Panc1 (cell line): ENCODE measurements around the gene NAPSA. TPM values are rescaled to one million over a fixed set of nuclear protein-coding genes. Genes with fewer than 3 reads are reported as not detected.

Source experiments
- ATAC-seq: fragments of 200-7000 bp; cut with Tn5 transposase; 2 replicates; pipeline ENCODE4 v1.9.1; 2020; ENCODE audit warnings: mild to moderate bottlenecking, moderate library complexity
- BruUV-seq: library from RNA; stranded (reverse); fragments of 400-500 nt; replicated peaks from 2 replicates; lab custom pipeline; 2021; lab: Mats Ljungman, UMichigan
- CTCF ChIA-PET: fragments of 300-600 bp; sonication (Branson Sonifier 250); formaldehyde crosslinking; loops from one replicate; lab custom pipeline; 2022; ENCODE audit warnings: antibody characterized with exemption; lab: Charles Lee
- POLR2A ChIA-PET: fragments of 300-600 bp; sonication (Branson Sonifier 250); formaldehyde crosslinking; loops from one replicate; lab custom pipeline; 2022; ENCODE audit warnings: antibody characterized with exemption; lab: Charles Lee
- DNase-seq: peaks from one replicate; pipeline ENCODE4 v3.0.0-alpha.2; 2010; ENCODE audit warnings: low read depth, low spot score
- H3K27ac ChIP-seq: 2 replicates; pipeline ENCODE4 v1.5.1; 2011; ENCODE audit warnings: mild to moderate bottlenecking, low read length, inconsistent platforms
- H3K27me3 ChIP-seq: fragments of 200-500 bp; sonication (Bioruptor generic); 2 replicates; pipeline ENCODE4 v1.6.0; 2014; ENCODE audit warnings: low read length, inconsistent platforms; ENCODE audit not compliant: control insufficient read depth, insufficient read depth
- H3K36me3 ChIP-seq: fragments of 200-500 bp; sonication (Bioruptor generic); 2 replicates; pipeline ENCODE4 v1.5.1; 2014; ENCODE audit warnings: inconsistent platforms, mild to moderate bottlenecking, low read length, moderate library complexity; ENCODE audit not compliant: control insufficient read depth, insufficient read depth
- H3K4me1 ChIP-seq: 2 replicates; pipeline ENCODE4 v1.5.1; 2011; ENCODE audit warnings: inconsistent platforms, mild to moderate bottlenecking, low read length, moderate library complexity; ENCODE audit not compliant: control insufficient read depth, insufficient read depth
- H3K4me3 ChIP-seq, 2 experiments: 2 replicates each; pipeline ENCODE4 v1.5.1; 2011 to 2012; ENCODE audit warnings: low read depth in 2 of 2, low read length in 2 of 2, mild to moderate bottlenecking in 2 of 2, inconsistent platforms in 1 of 2, moderate library complexity in 1 of 2
- H3K9me3 ChIP-seq: fragments of 200-500 bp; sonication (Bioruptor generic); 2 replicates; pipeline ENCODE4 v1.5.1; 2014; ENCODE audit warnings: low read depth, mild to moderate bottlenecking, inconsistent platforms, low read length, moderate library complexity; ENCODE audit not compliant: control insufficient read depth, insufficient read depth
- CTCF ChIP-seq: fragments of 450-650 bp; IDR thresholded peaks from 2 replicates; pipeline ENCODE4 v1.5.1; 2017; ENCODE audit warnings: mild to moderate bottlenecking
- POLR2AphosphoS5 ChIP-seq: IDR thresholded peaks from 2 replicates; pipeline ENCODE4 v1.6.1; 2012; ENCODE audit warnings: mild to moderate bottlenecking, low read depth, low read length, moderate library complexity
- REST ChIP-seq, 2 experiments: IDR thresholded peaks; 2 replicates each; pipeline ENCODE4 v1.6.1; 2011 to 2012; ENCODE audit warnings: low read depth in 2 of 2, control low read depth in 1 of 2, low read length in 1 of 2, mild to moderate bottlenecking in 1 of 2, moderate library complexity in 1 of 2; ENCODE audit not compliant: insufficient read depth in 1 of 2
- SIN3A ChIP-seq: IDR thresholded peaks from 2 replicates; pipeline ENCODE4 v1.6.1; 2012; ENCODE audit warnings: low read depth, mild to moderate bottlenecking, low read length, moderate library complexity, borderline replicate concordance; ENCODE audit not compliant: insufficient read depth
- TCF7L2 ChIP-seq: IDR thresholded peaks from 2 replicates; pipeline ENCODE4 v1.6.1; 2011; ENCODE audit warnings: mild to moderate bottlenecking, low read depth, low read length, inconsistent platforms
- in situ Hi-C: cut with HindIII; loops from 2 replicates; pipeline ENCODE4 v1.10.0; 2016; ENCODE audit warnings: low sequenced_read_pairs, low pct_unique_long_range_greater_than_20kb
- intact Hi-C: fragments of 100-400 bp; cut with micrococcal nuclease; formaldehyde crosslinking; loops from one replicate; pipeline ENCODE4 v1.10.0; 2022; ENCODE audit not compliant: unreplicated experiment
- total RNA-seq: library from RNA; stranded (reverse); gene quantifications from one replicate; pipeline ENCODE4 v1.2.1, GENCODE V29; 2021; ENCODE audit not compliant: unreplicated experiment

The NAPSA gene
- total RNA-seq, 1 experiment from 2014 or later, result 2.5 TPM

- no peak for ATAC-seq
- in situ Hi-C loops, result no loop called here
- intact Hi-C loops, result no loop called here
- Histone ChIP-seq H3K27me3 (no peaks in the 10 kb centered on the region), H3K27ac (no peak overlapping the region), H3K4me1 (peaks cover 9% of the 10 kb centered on the region), H3K36me3 (no peaks in the 10 kb centered on the region), H3K9me3 (no peaks in the 10 kb centered on the region), H3K4me3 (no peak overlapping the region)
- DNase-seq, result no peak
- ChIA-PET POLR2A (no interaction called here), CTCF (interaction anchor here (0.6 kb wide), 1 partner anchor 29 kb away, joined by 6 read pairs; no protein-coding TSS in a partner anchor)
- TF ChIP-seq SIN3A, result no peak
- TF ChIP-seq REST (IDR thresholded peaks at IDR 0.05; ENCODE audit: insufficient read depth in 1 of 2, low read depth in 2 of 2, low read length in 1 of 2), result no peak
- no peak for TF ChIP-seq TCF7L2
- TF ChIP-seq POLR2AphosphoS5, result no peak
- no peak for TF ChIP-seq CTCF
- BruUV-seq, result no TSS peak
Measured at GRCh38 chr19:50334741-50335421, 30.6 kb downstream of the NAPSA start.

GRCh38 chr19:50333737-50334617 is 31.5 kb downstream of the NAPSA start:
- Histone ChIP-seq H3K27me3 (no peaks in the 10 kb centered on the region), H3K4me1 (peaks cover 9% of the 10 kb centered on the region), H3K36me3 (no peaks in the 10 kb centered on the region), H3K9me3 (no peaks in the 10 kb centered on the region), H3K4me3 (peak overlapping the region; percentile 45 to 73), H3K27ac (peak overlapping the region; percentile 81)
- POLR2A ChIA-PET, result no interaction called here
- DNase-seq (no peak), ATAC-seq (peak; percentile 30)
- TF ChIP-seq SIN3A (no peak), CTCF (no peak), REST (IDR thresholded peaks at IDR 0.05; ENCODE audit: insufficient read depth in 1 of 2, low read depth in 2 of 2, low read length in 1 of 2) (no peak), POLR2AphosphoS5 (peak; percentile 58; the same call in 1 of the 2 replicates), TCF7L2 (peak; percentile 58; the same call in 1 of the 2 replicates)
- CTCF ChIA-PET, result interaction anchor here (0.6 kb wide), 1 partner anchor 28 kb away, joined by 6 read pairs; no protein-coding TSS in a partner anchor
- no TSS peak for BruUV-seq
- intact Hi-C loops (no loop called here), in situ Hi-C loops (no loop called here)
